CD4-positive, alpha-beta T cell treated with Interleukin-1 beta for 1 hour (primary cell): ENCODE measurements around the gene ZNF865.

Experiments
- DNase-seq, 2 donors: peaks; one replicate each; pipeline ENCODE4 v3.0.0-alpha.2; 2020 to 2022

ZNF865 gene

DNA sequence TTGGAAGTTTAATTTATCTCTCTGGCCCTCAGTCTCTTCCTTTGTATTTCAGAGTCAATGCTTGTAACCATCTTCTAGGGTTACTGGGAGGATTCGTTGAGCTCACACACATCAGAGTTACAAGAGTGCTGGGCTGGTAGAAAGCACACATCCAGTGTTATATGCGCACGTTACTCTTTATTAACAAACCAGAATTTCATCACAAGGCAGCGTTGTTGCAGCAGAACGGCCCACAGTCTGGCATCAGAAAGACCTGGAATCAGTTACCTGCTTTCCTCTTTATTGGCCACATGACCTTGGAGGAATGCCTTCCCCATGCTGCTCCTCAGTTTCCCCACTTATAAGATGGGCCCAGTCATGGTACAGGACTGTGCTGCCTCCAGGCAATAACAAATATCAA lies 3.9 kb downstream of the ZNF865 start:
- DNase-seq: no peak

DNA sequence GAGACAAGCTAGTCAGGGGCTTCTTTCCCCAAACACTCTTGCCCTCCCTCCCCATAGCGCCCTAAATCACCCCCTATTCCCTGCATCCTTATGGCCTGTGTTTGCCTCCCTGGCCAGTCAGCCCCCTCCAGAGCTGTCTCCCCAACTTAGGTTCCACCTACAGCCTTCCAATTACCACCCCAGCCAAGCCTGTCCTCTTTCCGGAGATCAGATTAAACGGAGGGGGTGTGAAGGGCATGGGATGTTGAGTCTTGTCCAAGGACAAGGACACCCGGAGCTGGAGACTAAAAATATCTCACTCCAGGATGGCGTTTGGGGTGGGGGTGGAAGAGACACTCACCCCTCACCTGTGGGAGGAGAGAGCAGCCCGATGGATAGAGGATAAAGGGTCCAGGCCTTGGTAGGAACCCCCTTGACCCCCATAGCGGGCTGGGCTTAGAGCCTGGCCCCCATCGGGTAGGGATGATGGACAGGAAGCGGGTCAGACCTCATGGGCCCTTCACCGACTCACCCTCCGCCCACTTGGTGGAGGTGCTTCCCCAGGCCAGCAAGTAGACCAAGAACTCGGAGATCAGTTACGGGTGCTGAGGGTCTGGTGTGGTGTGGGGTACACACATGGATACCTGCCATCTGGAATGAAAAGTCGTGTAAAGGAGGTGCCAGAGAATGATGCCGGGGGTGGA lies 6.0 kb downstream of the ZNF865 start:
- DNase-seq: no peak

DNA sequence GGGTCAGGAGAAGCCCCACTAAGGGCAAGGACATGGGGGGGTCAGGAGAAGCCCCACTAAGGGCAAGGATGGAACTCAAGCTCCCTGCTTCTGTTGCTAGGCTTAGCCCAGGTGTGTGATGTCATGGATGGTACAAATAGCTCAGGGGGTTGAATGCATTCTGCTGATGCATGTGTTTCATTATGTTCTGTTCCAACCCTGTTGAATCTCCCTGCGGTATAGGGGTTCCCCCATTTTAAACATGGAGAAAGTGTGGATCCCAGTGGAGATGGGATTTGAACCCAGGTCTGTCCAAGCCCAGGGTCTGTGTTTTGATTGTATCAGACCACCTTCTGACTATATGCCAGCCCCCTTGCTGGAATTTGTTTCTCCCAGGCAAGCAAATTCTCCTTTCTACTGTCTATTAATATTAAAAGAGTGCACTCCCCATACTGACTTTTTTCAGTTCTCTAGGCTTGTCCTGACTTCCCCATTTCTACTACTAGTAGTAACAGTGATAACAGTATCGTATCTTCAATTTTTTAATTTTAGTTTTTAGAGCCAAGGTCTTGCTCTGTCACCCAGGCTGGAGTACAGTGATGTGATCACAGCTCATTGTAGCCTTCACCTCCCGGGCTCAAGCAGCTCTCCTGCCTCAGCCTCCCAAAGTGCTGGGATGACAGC lies 6.7 kb downstream of the ZNF865 start:
- DNase-seq: no peak

DNA sequence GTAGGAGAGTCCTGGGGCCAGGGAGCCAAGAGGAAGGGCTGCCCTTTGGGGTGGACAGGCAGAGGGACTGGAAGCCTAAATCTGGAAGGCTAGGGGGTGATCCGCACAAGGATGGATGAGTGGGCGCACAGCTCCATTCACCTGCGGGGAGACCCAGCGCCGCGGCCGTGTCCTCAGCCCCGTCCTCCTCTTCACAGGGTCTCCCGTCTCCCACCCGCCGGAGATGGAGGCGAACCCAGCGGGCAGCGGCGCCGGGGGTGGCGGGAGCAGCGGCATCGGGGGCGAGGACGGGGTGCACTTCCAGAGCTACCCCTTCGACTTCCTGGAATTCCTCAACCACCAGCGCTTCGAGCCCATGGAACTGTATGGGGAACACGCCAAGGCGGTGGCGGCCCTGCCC lies 7.9 kb downstream of the ZNF865 start:
- no peak for DNase-seq

DNA sequence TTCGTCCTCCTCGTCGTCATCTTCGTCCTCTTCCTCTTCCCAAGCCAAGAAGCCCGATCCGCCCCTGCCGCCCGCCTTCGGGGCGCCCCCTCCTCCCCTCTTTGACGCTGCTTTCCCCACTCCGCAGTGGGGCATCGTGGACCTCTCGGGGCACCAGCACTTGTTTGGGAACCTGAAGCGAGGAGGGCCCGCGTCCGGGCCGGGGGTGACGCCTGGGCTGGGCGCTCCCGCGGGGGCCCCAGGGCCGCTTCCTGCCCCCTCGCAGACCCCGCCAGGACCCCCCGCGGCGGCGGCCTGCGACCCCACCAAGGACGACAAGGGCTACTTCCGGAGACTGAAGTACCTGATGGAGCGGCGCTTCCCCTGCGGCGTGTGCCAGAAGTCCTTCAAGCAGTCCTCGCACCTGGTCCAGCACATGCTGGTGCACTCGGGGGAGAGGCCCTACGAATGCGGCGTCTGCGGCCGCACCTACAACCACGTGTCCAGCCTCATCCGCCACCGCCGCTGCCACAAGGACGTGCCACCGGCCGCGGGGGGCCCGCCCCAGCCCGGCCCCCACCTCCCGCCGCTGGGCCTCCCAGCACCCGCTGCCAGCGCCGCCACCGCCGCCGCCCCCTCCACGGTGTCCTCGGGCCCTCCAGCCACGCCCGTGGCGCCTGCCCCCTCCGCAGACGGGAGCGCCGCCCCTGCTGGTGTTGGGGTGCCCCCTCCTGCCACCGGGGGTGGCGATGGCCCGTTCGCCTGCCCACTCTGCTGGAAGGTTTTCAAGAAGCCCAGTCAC lies 8.7 kb downstream of the ZNF865 start:
- no peak for DNase-seq

DNA sequence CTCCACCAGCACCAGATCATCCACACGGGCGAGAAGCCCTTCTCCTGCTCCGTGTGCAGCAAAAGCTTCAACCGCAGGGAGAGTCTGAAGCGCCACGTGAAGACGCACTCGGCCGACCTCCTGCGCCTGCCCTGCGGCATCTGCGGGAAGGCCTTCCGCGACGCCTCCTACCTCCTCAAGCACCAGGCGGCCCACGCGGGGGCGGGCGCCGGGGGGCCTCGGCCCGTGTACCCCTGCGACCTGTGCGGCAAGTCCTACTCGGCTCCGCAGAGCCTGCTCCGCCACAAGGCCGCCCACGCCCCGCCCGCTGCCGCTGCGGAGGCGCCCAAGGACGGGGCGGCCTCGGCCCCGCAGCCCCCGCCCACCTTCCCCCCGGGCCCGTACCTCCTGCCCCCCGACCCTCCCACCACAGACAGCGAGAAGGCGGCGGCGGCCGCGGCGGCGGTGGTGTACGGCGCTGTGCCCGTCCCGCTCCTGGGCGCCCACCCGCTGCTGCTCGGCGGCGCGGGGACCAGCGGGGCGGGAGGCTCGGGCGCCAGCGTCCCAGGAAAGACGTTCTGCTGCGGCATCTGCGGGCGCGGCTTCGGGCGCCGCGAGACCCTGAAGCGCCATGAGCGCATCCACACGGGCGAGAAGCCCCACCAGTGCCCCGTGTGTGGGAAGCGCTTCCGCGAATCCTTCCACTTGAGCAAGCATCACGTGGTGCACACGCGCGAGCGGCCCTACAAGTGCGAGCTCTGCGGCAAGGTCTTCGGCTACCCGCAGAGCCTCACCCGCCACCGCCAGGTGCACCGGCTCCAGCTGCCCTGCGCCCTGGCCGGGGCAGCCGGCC lies 9.5 kb downstream of the ZNF865 start:
- DNase-seq: no peak

DNA sequence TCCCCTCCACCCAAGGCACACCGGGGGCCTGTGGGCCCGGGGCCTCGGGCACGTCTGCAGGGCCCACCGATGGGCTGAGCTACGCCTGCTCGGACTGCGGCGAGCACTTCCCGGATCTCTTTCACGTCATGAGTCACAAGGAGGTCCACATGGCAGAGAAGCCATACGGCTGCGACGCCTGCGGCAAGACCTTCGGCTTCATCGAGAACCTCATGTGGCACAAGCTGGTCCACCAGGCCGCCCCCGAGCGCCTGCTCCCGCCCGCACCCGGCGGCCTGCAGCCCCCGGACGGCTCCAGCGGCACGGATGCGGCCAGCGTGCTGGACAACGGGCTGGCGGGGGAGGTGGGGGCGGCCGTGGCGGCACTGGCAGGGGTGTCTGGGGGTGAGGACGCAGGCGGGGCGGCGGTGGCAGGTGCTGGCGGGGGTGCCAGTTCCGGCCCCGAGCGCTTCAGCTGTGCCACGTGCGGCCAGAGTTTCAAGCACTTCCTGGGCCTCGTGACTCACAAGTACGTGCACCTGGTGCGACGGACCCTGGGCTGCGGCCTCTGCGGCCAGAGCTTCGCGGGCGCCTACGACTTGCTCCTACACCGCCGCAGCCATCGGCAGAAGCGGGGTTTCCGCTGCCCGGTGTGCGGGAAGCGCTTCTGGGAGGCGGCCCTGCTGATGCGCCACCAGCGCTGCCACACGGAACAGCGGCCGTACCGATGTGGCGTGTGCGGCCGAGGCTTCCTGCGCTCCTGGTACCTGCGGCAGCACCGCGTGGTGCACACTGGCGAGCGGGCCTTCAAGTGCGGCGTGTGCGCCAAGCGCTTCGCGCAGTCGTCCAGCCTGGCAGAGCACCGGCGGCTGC lies 10.3 kb downstream of the ZNF865 start:
- DNase-seq: no peak

DNA sequence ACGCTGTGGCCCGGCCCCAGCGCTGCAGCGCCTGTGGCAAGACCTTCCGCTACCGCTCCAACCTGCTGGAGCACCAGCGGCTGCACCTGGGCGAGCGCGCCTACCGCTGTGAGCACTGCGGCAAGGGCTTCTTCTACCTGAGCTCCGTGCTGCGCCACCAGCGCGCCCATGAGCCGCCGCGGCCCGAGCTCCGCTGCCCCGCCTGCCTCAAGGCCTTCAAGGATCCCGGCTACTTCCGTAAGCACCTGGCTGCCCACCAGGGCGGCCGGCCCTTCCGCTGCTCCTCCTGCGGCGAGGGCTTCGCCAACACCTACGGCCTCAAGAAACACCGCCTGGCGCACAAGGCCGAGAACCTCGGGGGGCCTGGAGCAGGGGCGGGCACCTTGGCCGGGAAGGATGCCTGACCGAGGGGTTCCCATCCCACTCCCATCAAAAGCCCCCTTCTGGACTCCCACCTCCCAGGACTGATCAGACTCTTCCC lies 11.0 kb downstream of the ZNF865 start:
- no peak for DNase-seq

DNA sequence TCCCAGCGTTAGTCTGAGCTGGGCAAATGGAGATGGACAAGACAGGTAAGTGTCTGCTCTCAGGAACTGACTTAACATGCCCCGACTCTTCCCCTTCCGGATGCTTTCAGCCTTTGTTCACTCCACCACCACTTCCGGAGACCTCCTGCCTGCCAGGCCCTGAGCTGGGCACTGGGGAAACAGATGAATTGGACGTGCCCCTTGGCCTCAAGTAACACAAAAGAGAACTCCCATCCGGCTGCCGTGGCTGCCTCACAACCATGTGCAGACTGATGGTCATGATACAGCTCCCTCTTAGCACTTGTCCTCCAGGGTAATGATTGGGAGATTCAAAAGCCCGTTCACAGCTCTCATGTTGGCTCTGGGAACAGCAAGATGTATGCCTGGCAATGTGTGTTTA lies 12.0 kb downstream of the ZNF865 start:
- no peak for DNase-seq

DNA sequence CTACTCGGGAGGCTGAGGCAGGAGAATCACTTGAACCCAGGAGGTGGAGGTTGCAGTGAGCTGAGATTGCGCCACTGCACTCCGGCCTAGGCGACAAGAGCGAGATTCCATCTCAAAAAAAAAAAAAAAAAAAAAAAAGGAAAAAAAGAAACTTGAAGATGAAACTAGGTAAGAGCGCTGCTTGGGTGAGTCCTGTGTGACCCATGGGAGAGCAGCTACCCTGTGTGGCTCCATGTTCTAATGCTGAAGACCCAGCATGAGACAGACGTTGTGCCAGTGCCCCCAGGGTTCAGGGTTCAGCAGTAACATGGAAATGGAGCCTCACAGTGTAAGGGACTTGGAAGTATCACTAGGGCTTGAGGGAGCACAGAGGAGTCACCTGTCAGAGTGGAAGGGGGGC lies 13.0 kb downstream of the ZNF865 start:
- no peak for DNase-seq

DNA sequence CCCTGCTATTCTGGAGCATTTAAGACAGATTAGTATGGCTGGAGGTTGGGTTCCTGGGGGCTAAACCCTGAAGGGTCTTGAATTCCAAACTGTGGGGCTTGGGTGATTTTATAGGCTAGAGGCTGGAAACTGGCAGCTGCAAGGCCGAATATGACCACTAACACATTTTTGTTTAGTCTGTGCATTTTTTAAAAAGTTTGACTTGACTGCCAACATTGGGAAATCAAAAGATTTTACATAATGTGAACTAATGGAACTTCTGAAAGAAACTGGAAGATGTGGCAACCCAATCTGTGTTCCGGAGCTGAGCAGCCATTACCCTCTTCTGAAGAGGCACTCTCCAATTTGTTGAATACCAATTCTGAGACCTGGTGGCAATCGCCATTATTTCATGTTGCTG lies 13.8 kb downstream of the ZNF865 start:
- no peak for DNase-seq

DNA sequence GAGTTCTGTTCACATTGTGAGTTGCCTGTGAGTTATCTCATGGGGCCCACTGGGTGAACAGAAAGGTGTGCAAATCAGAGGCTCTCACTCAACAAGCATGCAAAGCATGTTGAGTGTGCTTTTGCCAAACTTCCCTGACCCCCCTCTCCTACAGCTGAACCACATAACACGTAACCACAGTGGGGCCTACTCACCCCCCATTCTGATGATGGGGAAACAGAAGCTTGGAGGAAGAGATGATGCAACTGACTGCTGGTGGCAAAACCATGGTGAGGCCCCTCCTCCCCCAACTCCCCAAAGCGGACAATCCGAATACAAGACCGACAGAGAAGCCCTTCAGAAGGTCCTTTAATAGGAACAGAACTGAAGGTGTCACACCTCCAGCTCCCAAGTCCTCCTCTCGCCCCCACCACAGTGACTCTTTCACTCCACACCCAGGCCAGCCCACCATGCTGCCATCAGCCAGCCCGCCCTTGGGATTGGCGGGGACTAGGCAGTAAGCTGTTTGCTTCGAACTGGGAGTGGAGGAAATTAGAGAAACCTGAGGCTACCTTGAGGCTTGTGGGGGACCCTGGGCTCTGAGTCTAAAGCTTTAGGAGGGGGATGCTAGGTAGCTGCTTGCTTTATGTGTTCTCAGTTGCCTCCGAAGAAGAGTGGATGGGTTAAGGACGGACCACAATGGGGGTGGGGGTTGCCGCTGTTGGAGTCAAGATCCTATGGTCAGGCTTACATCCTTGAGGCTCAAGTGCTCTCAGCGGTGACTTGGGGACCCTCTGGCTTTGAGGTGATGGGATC lies 15.2 kb downstream of the ZNF865 start:
- peak in 1 of 2 donors; percentile 65 for DNase-seq

DNA sequence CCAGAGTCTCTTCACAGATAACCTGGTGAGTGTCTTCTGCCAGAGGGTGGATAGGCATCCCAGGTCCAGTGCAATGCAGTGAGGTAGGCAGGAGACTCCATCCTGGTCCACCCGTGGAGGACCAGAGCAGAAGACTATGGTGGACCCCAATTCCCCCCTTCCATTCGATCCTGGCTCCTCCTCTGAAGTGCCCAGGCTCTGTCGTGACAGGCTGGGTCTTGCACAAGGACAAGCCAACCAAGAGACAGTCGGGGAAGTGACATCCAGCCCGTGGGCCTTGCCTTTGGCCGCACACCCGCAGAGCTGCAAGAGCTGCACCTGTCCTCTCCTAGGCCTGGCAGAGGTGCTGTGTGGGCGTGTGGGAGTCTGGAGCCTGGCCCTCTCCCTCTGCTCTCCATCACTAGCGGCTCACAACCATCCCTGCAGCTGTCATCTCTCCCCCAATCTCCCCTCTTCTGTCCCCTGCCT lies 15.8 kb downstream of the ZNF865 start:
- DNase-seq: no peak

DNA sequence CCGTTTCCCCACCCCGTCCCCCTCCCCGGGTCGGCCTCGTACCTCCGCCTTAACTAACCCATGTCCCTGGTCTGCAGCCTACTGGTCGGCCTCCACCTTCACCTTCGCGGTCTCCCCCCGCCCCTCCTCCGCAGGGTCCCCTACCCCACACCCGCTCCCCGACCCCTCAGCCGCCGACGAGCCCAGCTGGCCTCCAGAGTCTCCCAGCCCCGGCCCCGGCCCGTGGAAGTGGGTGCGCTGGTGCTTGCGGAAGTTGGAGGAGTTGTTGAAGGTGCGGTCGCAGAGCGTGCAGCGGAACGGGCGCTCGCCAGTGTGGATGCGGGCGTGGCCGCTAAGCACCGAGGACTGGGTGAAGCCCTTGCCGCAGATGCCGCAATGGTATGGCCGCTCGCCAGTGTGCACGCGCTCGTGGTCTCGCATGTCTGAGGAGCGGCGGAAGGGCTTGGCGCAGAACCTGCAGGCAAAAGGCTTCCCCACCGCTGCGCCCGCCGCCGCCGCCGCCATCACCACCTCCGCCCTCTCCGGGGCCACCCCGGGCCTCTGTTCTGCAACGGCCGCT lies 16.3 kb downstream of the ZNF865 start:
- DNase-seq: no peak

DNA sequence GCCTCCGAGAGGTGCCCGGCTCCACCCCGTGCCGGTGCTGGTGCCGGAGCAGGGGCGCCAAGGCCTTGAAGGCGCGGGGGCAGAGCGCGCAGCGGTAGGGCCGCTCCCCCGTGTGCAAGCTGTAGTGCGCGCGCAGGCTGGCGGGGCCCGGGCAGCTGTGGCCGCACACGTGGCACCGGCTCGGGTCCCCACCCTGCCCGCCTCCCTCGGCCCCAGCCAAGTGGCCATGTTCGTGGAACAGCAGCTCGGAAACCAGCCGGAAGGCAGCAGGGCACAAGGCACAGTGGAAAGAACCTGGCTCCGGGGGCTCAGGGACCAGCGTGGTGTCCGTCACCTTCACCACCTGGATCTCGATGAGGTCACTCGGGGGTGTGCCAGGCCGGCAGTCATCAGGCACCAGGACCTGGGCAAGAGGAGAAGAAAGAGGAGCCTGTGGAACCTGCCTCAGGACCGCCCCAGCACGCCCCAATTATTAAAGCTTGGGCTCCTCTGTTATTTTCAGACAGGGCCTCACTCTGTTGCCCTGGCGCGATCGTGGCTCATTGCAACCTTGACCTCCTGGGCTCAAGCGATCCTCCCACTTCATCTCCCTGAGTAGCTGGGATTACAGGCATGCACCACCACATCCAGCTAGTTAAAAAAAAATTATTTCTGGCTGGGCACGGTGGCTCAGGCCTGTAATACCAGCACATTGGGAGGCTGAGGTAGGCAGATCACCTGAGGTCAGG lies 17.0 kb downstream of the ZNF865 start:
- DNase-seq: no peak

DNA sequence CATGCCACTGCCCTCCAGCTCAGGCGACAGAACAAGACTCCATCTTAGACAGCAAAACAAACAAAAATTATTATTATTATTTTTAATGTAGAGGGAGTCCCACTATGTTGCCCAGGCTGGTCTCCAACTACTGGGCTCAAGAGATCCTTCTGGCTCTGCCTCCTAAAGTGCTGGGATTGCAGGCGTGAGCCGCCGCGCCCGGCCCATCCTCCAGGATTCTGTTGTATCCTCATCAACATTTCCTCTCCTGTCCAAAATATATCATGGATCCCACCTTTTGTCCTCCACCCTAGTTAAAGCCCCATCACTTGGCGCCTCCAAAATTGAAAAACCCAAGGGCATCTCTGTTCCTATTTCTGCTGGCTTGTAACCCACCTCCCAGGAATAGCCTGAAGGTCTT lies 17.7 kb downstream of the ZNF865 start:
- no peak for DNase-seq

DNA sequence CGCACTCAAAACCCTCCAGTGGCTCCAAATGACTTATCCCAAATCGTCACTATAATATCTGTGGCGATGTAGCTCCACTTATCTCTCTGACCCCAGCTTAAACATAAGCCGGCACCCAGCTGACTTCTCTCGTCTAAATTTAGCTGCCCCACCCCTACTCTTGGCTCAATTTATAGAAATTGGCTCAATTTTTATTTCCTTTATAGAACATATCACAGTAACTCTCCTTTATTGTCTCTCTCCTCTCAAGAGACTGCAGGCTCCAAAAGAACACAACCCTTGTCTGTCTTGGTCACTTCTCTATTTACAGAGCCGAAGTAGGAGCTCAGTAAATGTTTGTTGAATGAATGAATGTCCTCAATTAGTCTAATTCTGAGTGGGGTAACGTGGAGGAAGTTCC lies 18.1 kb downstream of the ZNF865 start:
- DNase-seq: no peak

DNA sequence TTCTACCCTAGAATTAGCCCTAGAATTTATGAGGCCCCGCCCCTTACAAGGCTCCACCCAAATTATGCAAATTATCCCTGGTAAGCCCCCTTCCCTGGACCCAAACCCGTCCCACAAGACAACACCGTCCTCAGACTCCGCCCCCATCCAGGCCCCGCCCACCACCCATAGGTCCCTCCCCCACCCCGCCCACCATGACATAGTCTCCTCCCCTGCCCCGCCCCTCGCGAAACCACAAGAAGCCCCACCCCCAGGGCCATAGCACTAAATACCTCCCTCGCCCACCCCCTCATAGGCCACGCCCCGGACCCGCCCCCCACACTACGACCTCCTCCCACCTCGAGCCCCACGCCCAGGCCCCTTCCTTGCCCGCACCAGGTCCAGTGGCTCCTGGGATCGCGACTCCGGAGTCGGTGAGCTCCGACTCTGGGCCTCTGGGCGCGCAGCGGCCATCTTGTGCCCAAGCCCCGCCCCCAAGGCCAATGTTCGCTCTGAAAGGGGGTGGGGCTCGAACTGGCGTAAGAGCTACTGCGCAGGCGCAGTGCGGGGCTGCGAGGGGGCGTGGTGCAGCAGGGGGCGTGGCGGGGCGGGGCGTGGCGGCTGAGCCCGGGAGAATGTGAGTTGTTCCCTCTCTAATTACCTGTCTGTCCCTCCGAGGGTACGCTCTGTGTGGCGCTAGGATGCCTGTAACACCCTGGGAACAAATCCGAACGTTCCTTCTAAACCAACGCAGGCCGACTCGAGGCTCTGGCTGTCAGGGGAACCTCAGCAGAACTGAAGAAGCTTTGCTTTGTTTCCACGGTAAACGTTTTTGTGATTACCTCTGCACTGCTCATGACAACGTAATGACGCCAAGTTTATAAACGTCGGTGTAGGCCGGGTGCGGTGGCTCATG lies 18.9 kb downstream of the ZNF865 start, which contains the start of gene ZNF784:
Gene ZNF784, minus strand, starts transcription at position 458 of the 895 bp plus-strand sequence. Its CDS starts 5 bp downstream, at position 453.
- peak; percentile 92 to 93 for DNase-seq

DNA sequence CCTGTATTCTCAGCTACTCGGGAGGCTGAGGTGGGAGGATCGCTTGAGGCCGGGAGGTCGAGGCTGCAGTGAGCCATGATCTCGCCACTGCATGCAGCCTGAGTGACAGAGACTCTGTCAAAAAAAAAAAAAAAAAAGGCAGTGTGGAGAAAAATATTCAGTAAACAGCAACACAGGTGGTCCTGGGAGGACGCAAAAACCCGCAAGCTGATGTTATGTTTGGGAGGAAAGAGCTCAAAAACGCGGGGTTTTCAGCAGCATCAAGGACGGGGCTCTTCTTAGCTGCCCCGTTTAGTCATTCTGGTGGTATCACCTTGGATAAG lies 19.5 kb downstream of the ZNF865 start:
- DNase-seq: no peak
